VCaP (cell line): ENCODE data around the gene IFI6.
"Not testable (repeated sequence)": the region's sequence is repeated elsewhere in the genome, so short reads cannot be mapped to it uniquely, and the experiment has no call there.

ENCODE experiments used
- H3K27ac ChIP-seq: fragments of 450-650 bp; 2 replicates; pipeline ENCODE4 v1.5.1; 2017
- CTCF ChIP-seq: fragments of 450-650 bp; conservative IDR thresholded peaks from 2 replicates; pipeline ENCODE4 v1.5.1; 2017; ENCODE audit warnings: mild to moderate bottlenecking, moderate library complexity

IFI6 gene

GRCh38 chr1:27705545-27705944 lies 33.6 kb upstream of the IFI6 start:
- no peak for TF ChIP-seq CTCF
- H3K27ac ChIP-seq: no peak overlapping the region

DNA sequence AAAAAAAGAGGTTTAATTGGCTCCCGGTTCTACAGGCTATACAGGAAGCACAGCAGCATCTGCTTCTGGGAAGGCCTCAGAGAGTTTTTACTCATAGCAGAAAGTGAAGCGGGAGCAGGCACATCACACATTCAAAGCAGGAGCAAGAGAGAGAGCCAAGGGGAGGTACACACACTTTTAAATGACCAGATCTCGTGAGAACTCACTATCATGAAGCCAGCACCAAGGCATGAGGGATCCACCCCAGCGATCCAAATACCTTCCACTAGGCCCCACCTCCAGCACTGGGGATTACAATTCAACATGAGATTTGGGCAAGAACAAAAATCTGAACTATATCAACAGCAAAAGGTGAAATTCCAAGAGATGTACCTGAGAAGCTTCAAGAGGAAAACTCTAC lies 33.0 kb upstream of the IFI6 start:
- no peak for TF ChIP-seq CTCF
- no peak overlapping the region for H3K27ac ChIP-seq

GRCh38 chr1:27696835-27697234 lies 24.8 kb upstream of the IFI6 start:
- not testable (repeated sequence) for H3K27ac ChIP-seq

DNA sequence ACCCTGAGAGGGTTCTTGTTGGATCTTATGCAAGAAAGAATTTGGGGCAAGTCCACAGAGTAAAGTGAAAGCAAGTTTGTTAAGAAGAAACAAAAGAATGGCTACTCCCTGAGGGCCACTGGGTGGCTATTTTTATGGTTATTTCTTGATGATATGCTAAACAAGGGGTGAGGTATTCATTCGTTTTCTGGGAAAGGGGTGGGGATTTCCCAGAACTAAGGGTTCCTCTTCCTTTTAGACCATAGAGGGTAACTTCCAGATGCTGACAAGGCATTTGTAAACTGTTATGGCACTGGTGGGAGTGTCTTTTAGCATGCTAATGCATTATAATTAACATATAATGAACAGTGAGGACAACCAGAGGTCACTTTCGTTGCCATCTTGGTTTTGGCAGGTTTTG lies 18.2 kb upstream of the IFI6 start:
- H3K27ac ChIP-seq: no peak overlapping the region
- no peak for TF ChIP-seq CTCF

- no peak for TF ChIP-seq CTCF
- no peak overlapping the region for H3K27ac ChIP-seq
Measured at GRCh38 chr1:27689423-27690173, 17.6 kb upstream of the IFI6 start.

DNA sequence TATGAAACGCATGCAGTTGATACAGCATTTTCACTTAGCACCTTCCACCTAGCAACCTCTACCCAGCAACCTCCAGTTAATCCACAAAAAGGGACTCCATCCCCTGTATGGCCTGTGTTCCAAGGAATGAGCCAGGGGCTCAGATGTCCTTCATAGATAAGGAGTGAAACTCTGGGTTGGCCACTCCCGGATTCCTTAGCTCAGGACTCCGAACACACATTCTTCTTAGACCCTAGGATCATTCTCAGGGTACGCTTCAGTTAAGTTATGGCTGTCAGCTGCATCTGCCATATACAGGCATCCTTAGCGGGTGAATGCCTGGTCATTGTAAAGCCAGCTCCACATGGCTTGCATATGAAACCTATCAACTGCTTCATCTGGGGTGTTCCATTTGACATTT lies 15.9 kb upstream of the IFI6 start:
- no peak overlapping the region for H3K27ac ChIP-seq
- no peak for TF ChIP-seq CTCF

DNA sequence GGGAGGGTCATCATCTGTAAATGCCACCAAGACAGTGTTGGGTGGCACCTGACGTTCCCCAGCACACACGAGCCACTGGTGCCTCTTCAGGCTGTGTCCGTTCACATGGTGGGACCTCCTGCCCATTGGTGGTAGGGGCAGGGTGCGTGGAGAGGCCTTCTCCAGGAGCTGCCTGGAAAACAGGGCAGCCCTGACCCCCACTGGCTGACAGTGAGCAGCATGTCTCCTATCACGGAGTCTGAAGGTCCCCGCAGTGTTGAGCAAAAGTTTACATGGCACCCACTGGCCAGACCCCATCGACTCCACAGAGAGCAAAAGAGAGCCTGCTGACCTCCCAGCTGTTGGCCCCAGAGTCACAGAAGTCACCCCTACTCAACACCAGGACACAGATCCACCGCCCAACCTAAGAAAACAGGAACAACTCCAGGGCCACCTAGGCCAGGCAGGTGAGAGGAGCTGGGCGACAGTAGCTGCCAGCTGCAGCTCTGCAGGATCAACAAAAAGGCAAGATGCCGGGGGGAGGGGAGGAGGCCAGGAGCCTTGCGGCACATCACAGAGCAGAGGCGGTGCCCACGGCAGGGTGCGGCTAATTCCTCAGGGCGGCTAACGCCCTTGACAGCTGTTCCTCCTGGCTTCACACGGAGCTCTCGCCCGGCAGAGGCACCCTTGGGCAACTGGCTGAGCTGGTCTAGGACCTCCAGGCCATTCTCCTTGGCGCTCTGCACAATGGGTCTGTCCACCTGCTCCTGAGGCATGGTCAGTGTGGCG lies 14.4 kb upstream of the IFI6 start:
- no peak for TF ChIP-seq CTCF
- H3K27ac ChIP-seq: no peak overlapping the region

DNA sequence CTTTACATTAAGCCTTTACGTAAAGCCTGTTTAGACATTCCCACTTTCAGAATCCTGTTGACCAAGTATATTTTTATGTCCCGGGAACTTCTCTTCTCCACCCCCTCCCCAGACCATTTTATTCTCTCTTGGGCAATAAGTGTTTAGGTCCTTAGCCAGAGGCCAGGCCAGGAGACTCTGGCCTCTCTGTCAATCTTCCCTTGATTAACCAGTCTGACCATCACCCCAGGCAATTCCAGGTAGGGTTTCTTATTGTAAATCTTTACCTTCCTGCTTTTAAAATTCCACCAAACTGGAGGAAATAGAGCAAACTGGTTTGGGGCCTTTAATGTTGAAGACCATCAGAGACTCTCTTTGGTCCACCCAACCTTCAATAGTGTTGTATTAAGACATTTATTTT lies 12.2 kb upstream of the IFI6 start:
- TF ChIP-seq CTCF: no peak
- no peak overlapping the region for H3K27ac ChIP-seq
